Activated effector memory CD4-positive, alpha-beta T cell treated with anti-CD3 and anti-CD28 coated beads, Interleukin-2, amount 50 U/mL, for 16 hours (primary cell): ENCODE results near the gene TSPEAR.

ENCODE experiments used
- DNase-seq: peaks from one replicate; pipeline ENCODE4 v3.0.0-alpha.2; 2020

Gene TSPEAR

DNA sequence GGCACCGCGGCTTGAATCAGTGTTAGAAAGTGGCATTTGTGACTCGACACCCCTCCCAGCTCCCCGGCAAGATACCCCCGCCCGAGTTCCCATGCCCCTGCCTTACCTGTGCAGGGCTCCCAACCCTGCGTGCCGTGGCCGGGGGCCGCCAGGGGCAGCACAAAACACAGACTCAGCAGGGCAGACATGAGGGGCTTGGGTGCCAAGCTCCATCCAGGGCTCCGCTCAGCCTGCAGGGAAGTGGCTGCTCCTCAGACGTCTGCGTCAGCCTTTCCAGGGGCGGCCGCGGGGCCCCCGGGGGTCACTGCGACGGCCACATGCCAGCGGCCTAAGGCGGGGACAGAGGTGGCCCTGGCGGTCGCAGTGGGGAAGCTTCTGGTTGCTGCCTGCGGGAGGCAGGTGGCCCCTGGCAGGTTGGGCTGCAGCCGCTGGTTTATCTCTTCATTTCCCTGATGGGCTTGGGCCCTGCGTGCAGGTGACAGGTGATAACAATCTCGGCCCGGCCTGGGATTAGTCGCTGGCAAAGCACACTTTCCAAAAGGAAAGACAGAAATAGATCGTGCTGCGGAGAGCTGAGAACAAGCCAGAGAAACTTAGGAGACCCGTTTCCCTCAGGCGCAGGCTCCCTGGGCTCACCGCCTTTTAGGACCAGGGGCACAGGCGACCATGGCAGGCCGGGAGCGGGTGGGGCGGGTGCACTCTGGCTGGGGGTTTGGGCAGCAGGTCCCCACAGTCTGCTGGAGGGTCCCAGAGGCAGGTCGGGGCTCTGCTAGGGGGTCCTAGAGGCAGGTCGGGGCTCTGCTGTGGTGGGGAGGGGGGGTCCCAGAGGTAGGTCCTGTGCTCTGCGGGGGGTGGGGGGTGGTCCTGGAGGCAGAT lies at the start of gene TSPEAR:
Gene TSPEAR, minus strand, starts transcription at position 246 of the 876 bp plus-strand sequence. Its CDS starts 58 bp downstream, at position 188.
- peak; percentile 57 for DNase-seq

DNA sequence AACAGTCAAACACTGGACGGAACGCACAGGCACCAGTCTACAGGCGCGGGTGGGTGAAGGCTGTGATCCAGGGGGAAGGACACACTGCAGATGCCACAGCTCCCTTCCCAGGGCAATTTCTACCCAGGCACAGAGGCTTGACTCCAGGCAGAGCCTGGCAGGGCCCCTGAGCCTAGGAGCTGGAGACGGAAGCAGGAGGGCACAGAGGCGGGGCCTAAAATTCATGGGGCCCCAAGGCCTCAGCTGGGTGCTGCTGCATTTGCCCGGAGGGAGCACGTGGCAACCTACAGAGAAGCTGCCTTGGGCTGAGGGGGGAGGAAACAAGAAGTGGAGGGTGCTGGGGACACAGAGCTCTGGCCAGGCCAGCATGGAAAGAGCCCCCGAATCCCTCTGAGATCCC lies 49.0 kb upstream of the TSPEAR start:
- DNase-seq: peak; percentile 39

DNA sequence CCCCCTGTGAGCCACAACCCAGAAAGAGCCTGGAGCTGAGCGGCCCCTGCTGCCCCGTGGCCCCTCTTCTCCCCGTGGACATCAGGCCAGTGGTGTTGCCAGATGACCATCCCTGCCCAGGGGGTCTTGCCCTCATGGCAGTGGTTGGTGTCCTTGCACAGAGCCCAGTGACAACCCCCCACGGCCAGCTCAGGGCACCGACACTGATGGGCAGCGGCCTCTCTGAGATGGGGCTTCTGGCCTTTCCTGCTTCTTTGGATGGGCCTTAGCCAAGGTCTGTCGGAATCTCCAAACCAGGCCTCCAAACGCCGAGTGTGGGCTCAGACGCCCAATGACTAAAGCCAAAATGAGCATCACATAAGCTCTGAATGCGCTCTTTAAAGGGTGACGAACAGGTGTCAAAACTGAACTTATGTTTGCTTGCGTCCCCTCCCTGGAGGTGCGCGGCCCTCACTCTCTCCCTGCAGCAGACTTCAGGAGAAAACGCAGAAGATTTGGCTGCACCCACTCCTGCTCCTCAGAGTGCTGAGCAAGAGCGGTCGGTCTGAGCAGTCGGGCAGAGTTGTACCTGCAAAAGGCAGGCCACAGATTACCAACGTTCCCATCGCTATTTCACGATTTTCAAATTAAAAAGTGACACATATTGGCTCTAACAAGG lies 48.4 kb upstream of the TSPEAR start:
- DNase-seq: peak; percentile 54

DNA sequence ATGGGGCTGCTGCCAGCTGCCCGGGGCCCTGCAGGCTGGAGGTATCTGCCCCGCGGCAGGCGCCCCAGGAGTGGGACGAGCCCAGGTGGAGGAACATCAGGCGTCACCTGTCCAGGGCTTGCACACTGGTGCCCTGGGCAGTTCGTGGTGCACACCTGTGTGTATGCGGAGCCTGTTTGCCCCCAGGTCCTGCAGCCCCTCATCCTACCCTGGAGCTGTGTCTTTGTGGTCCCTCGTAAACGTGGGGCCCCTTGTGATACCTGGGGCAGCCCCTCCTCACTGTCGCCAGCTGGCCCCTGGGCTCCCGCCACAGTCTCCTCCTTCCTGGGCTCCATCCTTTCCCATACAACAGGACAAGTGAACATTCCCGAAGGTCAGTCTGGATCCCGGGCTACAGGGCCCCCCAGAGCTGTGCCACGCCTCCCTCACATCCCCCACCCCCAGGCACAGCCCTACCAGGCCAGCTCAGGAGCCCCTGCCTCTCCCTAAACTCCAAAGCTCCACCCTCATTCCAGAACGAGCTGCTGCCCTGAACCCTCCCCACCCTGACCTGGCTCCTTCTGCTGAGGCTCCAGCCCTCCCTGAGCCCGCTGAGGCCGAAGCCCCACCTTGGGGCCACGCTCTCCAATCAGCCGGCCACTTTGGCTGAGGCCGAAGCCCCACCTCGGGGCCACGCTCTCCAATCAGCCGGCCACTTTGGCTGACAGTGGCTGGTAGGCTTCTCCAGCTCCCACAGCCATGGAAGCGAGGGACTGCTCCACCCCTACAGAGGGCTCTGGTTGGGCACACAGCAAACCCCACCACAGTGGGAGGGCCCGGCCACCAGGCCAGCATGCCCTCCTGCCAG lies 47.6 kb upstream of the TSPEAR start:
- DNase-seq: peak; percentile 56

DNA sequence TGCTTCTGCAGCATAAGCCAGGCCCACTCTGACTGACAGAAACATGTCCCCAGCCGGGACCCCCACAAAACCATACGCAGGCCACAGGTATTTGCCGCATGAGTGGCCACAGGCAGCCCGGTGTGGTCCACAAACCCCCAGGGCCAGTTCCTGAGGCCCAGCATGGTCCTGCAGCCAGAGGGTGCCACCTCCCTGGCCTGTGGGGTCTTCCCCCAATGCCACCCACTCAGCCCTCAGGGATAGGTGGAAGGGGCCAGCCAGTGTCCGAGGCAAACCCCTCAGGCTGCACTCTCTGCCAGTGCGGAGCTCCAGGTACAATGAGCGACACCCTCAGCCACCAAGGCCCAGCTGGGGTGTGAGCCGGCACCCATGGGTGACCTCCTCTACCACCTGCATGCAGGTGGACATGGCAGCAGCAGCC lies 46.8 kb upstream of the TSPEAR start:
- peak; percentile 53 for DNase-seq

DNA sequence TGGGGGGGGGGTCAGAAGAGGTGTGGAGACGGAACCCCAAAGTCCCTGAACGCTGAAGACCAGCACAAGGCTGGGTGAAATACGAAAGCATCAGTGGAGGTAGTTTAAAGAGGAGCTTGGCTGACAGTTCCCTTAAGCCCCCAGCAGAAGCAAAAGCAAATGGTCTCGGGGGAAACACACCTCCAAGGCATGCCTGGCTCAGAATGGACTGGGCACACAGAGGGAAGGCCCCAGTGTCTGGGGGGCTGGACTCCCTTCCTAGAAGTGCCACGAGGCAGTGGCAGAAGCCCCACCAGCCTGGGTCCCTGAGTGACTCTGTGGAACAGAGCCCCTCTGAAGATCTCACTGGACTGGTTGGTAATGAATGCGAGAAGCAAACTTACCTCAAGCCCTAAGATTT lies 46.4 kb upstream of the TSPEAR start:
- DNase-seq: peak; percentile 52

DNA sequence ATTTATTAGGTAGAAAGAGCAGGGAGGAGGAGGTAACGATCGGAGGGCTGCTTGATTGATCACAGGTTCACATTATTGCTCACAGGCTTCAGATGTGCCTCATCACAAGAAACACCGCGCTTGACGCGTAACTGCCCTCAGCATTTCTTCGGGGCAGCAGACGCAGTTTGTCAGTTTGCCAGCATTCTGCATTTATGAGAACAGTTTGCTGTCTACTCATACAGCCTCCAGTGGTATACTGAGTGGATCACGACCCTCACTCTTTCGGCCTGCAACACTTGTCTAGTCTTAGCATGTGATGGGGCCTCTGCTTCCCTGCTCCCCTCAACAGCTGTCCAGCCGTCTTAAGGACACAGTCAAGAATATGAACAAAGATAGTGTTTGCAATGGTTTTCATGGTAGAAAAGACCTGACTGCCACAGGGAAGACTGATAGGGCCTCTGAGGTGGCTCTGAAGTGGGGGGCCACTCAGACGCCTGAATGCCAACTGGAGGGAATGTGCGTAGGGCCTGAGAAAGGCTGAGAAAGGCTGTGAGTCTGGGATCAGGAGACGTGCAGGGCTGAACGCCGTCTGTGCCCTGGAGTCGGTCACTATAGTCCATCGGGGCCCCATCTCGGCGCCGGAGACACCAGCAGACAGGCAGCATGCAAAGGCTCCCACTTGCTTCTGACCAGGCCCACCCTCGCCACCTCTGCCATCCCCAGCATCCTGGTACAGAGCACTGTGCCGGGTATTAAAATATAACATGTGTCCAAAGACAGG lies 45.2 kb upstream of the TSPEAR start:
- peak; percentile 41 for DNase-seq

DNA sequence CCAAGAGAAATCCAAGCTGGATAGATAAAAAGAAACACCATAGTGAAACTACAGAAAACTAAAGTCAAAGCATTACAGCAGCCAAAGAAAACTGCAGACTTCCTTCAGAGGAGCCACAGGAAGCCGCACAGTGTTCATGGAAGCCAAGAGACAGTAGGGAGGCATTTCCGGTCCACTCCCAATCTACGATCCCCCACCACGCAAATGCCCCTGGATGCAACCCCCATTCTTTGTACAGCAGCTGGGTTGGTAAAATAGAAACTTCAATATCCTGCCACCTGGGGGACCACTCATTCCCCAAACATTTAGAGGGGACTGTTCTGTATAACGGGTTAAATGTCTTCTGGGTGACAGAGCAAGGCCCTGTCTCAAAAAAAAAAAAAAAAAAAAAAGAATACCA lies 43.9 kb upstream of the TSPEAR start:
- peak; percentile 22 for DNase-seq

DNA sequence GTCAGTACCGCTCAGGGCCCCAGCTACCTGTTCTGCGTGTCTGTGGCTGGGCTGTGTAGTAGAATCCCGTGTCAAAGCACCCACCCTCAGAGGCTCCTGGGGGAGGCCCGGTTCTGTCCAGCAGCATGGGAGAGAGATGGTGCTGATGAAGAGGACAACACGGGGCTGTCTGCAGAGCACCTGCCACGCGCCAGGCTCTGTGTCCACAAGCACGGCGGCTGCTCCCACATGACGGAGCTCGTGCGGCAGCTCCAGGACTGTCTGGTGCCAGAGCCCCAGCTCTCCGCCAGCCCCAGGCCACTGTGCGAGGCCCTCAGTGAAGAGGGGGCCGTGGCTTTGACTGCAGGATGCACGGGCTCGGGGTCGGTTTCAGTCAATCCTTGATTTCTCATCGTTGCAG lies 42.0 kb upstream of the TSPEAR start:
- peak; percentile 49 for DNase-seq

DNA sequence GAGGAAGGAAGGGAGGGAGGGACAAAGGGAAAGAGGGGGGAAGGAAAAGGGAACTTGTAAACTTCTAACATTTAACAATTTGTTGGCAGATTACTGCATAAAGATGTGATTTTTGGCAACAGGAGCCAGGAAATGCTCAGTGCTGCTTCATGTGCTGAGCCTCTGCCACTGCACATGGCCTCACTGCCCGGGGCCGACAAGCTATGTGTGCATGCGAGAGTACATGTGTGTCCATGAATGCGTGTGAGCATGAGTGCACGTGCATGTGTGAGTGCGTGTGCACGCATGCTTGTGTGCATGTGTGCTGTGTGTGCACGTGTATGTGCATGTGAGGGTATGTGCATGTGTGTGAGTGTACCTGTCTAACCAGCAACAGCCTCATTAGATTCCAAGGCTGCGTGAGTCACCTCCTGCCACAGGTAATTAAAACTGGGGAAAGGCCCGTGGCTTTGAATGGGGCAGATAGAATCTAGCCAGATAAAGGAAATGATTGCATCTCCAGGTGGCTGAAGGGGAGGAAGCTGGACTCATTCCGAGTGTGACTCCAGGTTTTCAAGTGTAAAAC lies 41.4 kb upstream of the TSPEAR start:
- DNase-seq: peak; percentile 58

DNA sequence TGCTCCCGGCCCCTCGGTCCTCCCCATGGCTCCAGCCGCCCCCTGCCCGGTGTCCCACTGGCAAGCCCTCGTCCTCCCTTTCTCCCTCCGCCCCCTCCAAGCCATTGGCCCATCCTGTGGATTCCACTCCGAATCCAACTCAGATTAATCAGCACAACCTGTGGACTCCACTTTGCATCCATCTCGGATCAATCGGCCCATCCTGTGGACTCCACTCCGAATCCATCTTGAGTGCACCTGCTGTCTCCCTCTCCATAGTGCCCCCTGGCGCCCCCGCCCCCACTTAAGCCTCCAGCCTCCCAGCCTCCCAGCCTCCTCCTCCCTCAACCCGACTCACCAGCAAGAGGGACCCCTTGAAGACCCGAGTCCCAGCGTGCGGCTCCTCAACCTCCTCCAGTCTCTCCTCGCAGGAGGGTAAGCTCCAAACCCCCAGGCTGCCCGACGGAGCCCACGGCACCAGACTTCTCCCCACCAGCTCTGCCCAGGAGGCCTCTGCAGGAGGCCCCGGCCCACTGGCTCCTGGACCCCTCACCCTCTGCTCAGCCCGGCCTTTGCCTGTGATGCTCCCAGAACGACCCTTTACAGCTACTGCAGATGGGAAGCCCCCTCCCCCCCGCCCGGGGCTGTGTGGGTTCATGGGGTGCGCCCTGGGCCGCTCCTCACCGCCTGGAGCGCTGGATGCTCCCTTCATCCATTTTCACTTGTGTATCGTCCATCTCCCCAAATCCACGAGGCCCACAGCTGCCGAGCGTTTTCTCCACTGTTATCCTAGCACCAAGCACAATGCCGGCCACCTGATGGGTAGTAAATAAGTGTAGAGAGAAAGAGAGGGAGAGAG lies 40.6 kb upstream of the TSPEAR start:
- peak; percentile 54 for DNase-seq

DNA sequence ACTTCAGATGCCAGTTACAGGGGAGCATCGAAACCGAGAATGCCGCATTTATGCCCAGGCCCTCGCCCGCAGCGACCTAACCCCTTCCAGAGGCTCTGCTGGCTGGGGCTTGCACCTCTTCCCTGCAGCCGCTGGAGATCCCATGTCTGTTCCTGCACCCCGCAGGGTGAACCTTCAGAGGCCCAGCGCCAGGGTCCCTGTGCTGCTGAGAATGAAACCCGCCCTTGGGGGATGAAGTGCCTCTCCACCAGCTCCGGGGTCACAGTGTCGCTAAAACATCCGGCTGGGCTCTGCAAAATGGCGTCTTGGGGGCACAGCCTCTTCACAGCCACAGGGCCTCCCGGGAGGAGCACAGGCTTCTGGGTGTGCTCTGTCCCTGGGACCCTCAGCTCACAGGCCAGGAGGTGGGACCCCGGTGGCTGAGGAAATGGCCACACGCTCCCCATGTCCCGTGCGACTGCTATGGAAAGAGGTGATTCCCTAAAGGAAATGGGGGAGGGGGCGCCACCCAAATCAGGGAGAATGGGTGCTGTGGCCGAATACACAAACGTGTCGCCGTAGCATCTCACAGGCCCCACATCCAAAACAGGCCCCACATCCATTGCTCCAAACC lies 39.9 kb upstream of the TSPEAR start:
- DNase-seq: peak; percentile 56

DNA sequence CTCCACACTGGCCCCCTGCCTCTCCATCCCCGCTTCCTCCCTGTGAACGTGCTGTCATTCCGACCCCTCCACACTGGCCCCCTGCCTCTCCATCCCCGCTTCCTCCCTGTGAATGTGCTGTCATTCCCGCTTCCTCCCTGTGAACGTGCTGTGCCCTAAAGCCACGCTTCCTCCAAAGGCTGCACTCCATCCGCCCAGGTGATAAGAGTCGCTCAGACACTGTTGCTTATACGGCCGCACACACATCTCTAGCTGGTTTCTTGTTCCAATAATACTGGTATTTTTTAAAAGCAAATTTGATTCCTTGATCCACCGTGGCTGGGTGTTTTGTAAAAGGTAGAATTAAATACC lies 39.3 kb upstream of the TSPEAR start:
- no peak for DNase-seq

DNA sequence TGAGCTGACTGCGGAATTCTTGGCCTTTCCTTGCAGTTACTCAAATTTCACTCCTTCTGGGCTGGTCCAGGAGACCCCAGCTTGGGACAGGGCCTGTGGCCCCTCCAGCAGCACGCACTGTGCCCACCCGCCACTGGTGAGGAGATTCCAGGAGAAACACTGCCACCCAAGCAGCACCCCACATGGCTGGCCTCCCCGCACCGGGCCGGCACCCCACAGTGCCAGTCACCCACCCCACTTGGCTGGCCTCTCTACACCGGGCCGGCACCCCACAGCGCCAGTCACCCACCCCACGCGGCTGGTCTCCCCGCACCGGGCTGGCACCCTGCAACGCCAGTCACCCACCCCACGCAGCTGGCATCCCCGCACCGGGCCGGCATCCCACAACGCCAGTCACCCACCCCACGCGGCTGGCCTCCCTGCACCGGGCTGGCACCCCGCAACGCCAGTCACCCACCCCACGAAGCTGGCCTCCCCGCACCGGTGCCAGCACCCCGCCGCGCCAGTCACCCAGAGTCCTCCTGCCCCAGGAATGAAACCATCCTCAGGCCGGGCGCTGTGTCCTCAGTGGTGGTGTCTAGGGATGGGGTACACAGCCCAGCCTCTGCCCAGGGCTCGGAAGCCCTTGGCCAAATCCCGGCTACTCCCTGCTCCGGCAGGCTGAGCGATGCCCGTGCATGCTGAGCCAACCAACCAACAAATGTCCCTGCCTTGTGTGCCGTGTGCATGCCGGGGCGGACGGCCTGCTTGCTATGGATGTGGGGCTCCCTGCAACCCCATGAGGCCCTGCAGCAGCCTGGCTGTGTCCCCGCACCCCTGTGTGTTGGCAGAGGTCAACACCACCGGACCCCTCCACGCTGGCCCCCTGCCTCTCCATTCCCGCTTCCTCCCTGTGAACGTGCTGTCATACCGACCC lies 38.6 kb upstream of the TSPEAR start:
- DNase-seq: peak; percentile 58

DNA sequence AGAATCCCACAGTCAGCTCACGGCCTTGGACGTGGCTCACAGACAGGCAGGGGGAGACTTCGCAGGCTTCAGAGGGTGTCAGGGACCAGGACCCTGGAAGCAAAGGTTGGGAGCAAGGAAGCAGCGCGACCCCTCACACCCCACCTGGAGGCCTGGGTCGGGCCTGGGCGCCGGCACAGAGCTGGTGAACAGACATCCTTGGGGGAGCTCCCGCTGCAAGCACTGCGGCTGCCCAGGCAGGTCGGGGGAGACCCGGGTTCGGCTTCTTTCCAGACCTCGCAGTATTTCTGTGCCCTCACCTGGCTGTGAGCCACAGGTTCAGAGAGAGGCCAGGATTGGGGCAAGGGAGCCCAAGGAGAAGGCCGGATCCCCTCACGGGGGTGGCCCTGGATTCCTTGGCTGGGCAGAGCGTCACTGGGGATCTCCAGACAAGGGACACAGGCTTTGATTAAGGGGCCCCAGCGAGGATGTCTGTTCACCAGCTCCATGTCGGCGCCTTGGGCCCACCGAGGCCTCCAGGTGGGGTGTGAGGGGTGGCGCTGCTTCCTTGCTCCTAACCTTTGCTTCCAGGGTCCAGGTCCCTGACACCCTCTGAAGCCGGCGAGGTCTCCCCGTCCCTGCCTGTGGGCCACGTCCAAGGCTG lies 37.9 kb upstream of the TSPEAR start:
- DNase-seq: peak; percentile 59

DNA sequence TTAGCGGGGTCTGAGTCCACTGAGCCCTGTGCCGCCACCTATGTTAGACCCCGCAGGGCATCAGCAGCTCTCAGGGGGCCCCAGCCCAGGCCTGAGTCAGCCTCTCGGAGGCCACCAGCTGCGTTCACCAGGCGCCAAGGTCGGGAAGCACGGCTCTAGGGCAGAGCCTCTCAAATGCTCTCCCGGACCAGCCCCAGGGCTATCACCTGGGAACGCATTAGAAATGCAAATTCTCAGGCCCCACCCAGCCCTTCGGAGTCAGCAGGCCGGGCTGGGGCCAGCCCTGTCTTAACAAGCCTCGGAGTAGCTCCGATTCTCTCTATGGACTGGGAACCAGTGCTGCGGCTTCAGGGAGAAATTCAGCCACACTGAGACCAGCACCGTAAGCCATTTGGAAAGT lies 37.2 kb upstream of the TSPEAR start:
- DNase-seq: no peak

DNA sequence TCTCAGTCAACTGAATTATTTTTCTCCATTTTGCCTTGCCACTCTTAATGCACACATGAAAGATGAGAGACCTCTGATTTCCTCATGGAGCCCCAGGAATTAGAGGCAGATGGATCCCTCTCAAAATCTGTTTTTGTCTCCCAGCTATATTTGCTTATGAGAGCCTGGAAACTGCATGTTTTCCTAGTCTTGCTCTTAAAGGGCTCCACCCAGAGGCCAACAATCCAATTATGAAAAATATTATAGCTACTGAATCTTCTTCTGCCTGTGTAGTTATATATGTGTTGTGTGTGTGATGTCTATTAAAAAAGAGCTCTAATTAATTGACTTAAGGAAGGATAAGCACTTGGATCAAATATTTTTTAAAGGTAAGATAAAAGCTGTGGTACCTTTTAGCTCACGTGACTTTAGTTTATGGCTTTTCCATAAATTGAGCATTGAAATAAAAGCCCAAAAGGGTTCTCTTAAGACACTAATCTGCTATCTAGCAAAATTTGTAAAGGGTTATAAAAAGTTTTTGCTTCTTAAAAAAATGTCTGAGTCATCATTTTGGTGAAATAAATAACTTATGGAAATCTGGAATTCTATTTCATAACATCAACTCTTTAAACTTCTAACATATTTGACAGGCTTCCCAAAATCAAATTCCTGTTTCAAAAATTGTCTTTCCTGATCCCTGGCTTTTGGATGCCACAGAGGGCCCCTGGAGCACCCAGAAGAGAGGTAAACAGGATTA lies 31.2 kb upstream of the TSPEAR start:
- peak; percentile 13 for DNase-seq

DNA sequence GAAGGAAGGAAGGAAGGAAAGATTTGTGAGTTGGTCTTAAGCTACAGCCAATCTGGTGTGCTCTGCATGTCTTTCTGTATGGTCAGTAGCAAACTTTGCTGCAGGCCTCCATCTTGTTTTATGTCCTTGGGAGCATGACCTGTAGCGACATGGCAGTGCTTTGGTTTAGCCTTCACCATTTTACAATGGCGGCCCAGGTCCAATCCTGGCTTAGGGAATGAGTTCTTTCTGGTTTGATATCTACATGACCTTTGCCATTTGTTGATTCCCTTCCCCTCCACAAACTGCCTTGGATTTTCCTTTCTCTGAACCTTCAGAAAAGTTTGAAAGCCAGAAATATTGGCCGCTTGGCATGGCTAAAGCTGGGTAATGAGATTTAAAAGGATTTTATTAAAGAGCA lies 30.5 kb upstream of the TSPEAR start:
- peak; percentile 9 for DNase-seq
